HCT116 (cell line): ENCODE results near the gene ZC3HAV1. TPM values are rescaled to one million over a fixed set of nuclear protein-coding genes. Genes with fewer than 3 reads are reported as not detected.
"Not testable (repeated sequence)": the region's sequence is repeated elsewhere in the genome, so short reads cannot be mapped to it uniquely, and the experiment has no call there.

Experiments
- ATAC-seq: fragments of 200-7000 bp; cut with Tn5 transposase; 2 replicates; pipeline ENCODE4 v1.9.1; 2020; ENCODE audit warnings: mild to moderate bottlenecking, moderate library complexity
- BruUV-seq: library from RNA; stranded (reverse); fragments of 400-500 nt; replicated peaks from 2 replicates; lab custom pipeline; 2021; lab: Mats Ljungman, UMichigan
- CTCF ChIA-PET: fragments of 300-600 bp; sonication (Branson Sonifier 250); formaldehyde crosslinking; loops from one replicate; lab custom pipeline; 2021; ENCODE audit warnings: antibody characterized with exemption; lab: Charles Lee
- POLR2A ChIA-PET: fragments of 300-600, 350-600 bp; sonication (Branson Sonifier 250); formaldehyde crosslinking; loops from one replicate; lab custom pipeline; 2021; ENCODE audit warnings: antibody characterized with exemption; lab: Charles Lee
- RAD21 ChIA-PET, 2 experiments: fragments of 300-600 bp; sonication (Branson Sonifier 250); formaldehyde crosslinking; loops; one replicate each; lab custom pipeline; 2023; ENCODE audit warnings: low total read pairs in 2 of 2; ENCODE audit not compliant: uncharacterized antibody in 2 of 2, unreplicated experiment in 2 of 2, low non-redundant PET in 1 of 2; lab: Charles Lee
- DNase-seq: peaks from one replicate; pipeline ENCODE4 v3.0.0-alpha.2; 2010; ENCODE audit warnings: low read depth, low spot score
- H2AFZ ChIP-seq: fragments of 200-600 bp; shearing (Covaris generic), sonication (generic); 2 replicates; pipeline ENCODE4 v1.6.1; 2017; ENCODE audit warnings: low read depth, mixed run types, mixed read lengths, antibody characterized with exemption, low read length; ENCODE audit not compliant: poor library complexity, severe bottlenecking
- H3K27ac ChIP-seq: 2 replicates; pipeline ENCODE4 v1.5.1; 2012; ENCODE audit warnings: low read depth, low read length
- H3K27me3 ChIP-seq: fragments of 200-600 bp; sonication (generic); 2 replicates; pipeline ENCODE4 v1.6.1; 2016; ENCODE audit warnings: mixed run types, low read length, mixed read lengths; ENCODE audit not compliant: insufficient read depth
- H3K36me3 ChIP-seq, 2 experiments: fragments of 200-500 bp in 1 of 2; fragments of 200-600 bp in 1 of 2; sonication (Bioruptor generic) in 1 of 2; sonication (generic) in 1 of 2; 2 replicates each; pipeline versions ENCODE4 v1.5.1 to v1.6.1; 2014 to 2016; ENCODE audit warnings: low read length in 2 of 2, inconsistent platforms in 1 of 2, mixed read lengths in 1 of 2, mixed run types in 1 of 2; ENCODE audit not compliant: insufficient read depth in 2 of 2, control insufficient read depth in 1 of 2
- H3K4me1 ChIP-seq, 2 experiments: fragments of 200-600 bp in 1 of 2; sonication (generic) in 1 of 2; 2 replicates each; pipeline versions ENCODE4 v1.5.1 to v1.6.1; 2012 to 2017; ENCODE audit warnings: low read length in 2 of 2, inconsistent platforms in 1 of 2, mild to moderate bottlenecking in 1 of 2, mixed read lengths in 1 of 2, mixed run types in 1 of 2, moderate library complexity in 1 of 2; ENCODE audit not compliant: insufficient read depth in 2 of 2, control insufficient read depth in 1 of 2
- H3K4me2 ChIP-seq: fragments of 200-600 bp; sonication (generic); 2 replicates; pipeline ENCODE4 v1.6.1; 2017; ENCODE audit warnings: mixed run types, low read length, mixed read lengths
- H3K4me3 ChIP-seq, 2 experiments: fragments of 200-600 bp in 1 of 2; sonication (generic) in 1 of 2; replicated peaks in 1 of 2; 2 replicates each; pipeline ENCODE4 v1.5.1; 2011 to 2016; ENCODE audit warnings: low read length in 2 of 2, control low read depth in 1 of 2, low read depth in 1 of 2, mild to moderate bottlenecking in 1 of 2, mixed read lengths in 1 of 2, mixed run types in 1 of 2
- H3K79me2 ChIP-seq: fragments of 200-600 bp; sonication (generic); 2 replicates; pipeline ENCODE4 v1.6.1; 2017; ENCODE audit warnings: mild to moderate bottlenecking, mixed run types, low read length, moderate library complexity, mixed read lengths; ENCODE audit not compliant: insufficient read depth
- H3K9ac ChIP-seq: fragments of 200-600 bp; sonication (generic); 2 replicates; pipeline ENCODE4 v1.6.1; 2016; ENCODE audit warnings: low read length, mixed read lengths
- H3K9me2 ChIP-seq: fragments of 200-600 bp; sonication (generic), shearing (Covaris generic); 2 replicates; pipeline ENCODE4 v1.6.1; 2017; ENCODE audit warnings: mixed run types, mild to moderate bottlenecking, moderate library complexity; ENCODE audit not compliant: insufficient read depth
- H3K9me3 ChIP-seq, 2 experiments: fragments of 200-500 bp in 1 of 2; fragments of 200-600 bp in 1 of 2; sonication (Bioruptor generic) in 1 of 2; sonication (generic) in 1 of 2; 2 replicates each; pipeline ENCODE4 v1.6.1; 2014 to 2017; ENCODE audit warnings: low read length in 2 of 2, mixed read lengths in 2 of 2, inconsistent platforms in 1 of 2, low read depth in 1 of 2, mild to moderate bottlenecking in 1 of 2, mixed run types in 1 of 2, moderate library complexity in 1 of 2; ENCODE audit not compliant: control insufficient read depth in 1 of 2, insufficient read depth in 1 of 2
- H4K20me1 ChIP-seq: fragments of 200-600 bp; sonication (generic), shearing (Covaris generic); 2 replicates; pipeline ENCODE4 v1.6.1; 2017; ENCODE audit warnings: mixed run types, mild to moderate bottlenecking, moderate library complexity; ENCODE audit not compliant: insufficient read depth
- ELF1 ChIP-seq: IDR thresholded peaks from 2 replicates; pipeline ENCODE4 v1.6.1; 2012; ENCODE audit warnings: low read depth, borderline replicate concordance
- POLR2A ChIP-seq: IDR thresholded peaks from 2 replicates; pipeline ENCODE4 v1.7.0; 2011; ENCODE audit warnings: borderline replicate concordance; ENCODE audit not compliant: insufficient read depth, insufficient read length; ENCODE audit errors: extremely low read depth
- SP1 ChIP-seq: IDR thresholded peaks from 2 replicates; pipeline ENCODE4 v1.6.1; 2012; ENCODE audit warnings: low read depth
- intact Hi-C: fragments of 100-400 bp; cut with micrococcal nuclease; formaldehyde crosslinking; loops from 2 replicates; pipeline ENCODE4 v1.10.0; 2022
- total RNA-seq: library from RNA; stranded (reverse); gene quantifications from one replicate; pipeline ENCODE4 v1.2.1, GENCODE V29; 2021; ENCODE audit not compliant: unreplicated experiment

Gene ZC3HAV1
- total RNA-seq, 1 experiment from 2014 or later = 23.7 TPM

GRCh38 chr7:139094030-139094429 lies 15.5 kb downstream of the ZC3HAV1 start:
- no peak overlapping the region for H3K4me3 ChIP-seq
- no peak overlapping the region for H3K27ac ChIP-seq
- BruUV-seq = no TSS peak
- DNase-seq (no peak), ATAC-seq (no peak)
- ChIA-PET CTCF (interaction anchor here (2.0 kb wide), 1 partner anchor 19 kb away, joined by 9 read pairs; no protein-coding TSS in a partner anchor), RAD21 (no interaction called here), POLR2A (no interaction called here)
- no peaks in the 10 kb centered on the region for H3K9me2 ChIP-seq
- H3K4me1 ChIP-seq = no peaks in the 10 kb centered on the region
- H4K20me1 ChIP-seq = no peaks in the 10 kb centered on the region; the same call in 1 of the 2 replicates
- no peaks in the 10 kb centered on the region for H3K9me3 ChIP-seq
- no peaks in the 10 kb centered on the region for H3K27me3 ChIP-seq
- intact Hi-C loops = no loop called here
- H2AFZ ChIP-seq = no peak overlapping the region
- H3K79me2 ChIP-seq = peaks cover 37% of the 10 kb centered on the region
- no peaks in the 10 kb centered on the region; a peak in 1 of 4 replicates for H3K36me3 ChIP-seq
- no peak overlapping the region for H3K9ac ChIP-seq
- H3K4me2 ChIP-seq = no peak overlapping the region
- TF ChIP-seq SP1 = no peak
- no peak for TF ChIP-seq ELF1
- no peak for TF ChIP-seq POLR2A

DNA sequence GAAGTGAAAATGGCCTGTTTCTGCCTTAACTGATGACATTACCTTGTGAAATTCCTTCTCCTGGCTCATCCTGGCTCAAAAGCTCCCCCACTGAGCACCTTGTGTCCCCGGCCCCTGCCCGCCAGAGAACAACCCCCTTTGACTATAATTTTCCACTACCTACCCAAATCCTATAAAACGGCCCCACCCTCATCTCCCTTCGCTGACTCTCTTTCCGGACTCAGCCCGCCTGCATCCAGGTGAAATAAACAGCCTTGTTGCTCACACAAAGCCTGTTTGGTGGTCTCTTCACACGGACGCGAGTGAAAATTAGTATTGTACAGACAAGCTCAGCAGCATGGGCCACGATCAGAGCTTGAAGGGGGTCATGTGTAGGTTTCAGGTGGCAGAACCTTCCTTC lies 16.0 kb downstream of the ZC3HAV1 start:
- CTCF ChIA-PET = interaction anchor here (2.0 kb wide), 1 partner anchor 18 kb away, joined by 9 read pairs; no protein-coding TSS in a partner anchor
- H3K27ac ChIP-seq, H3K27me3 ChIP-seq, H3K4me2 ChIP-seq, H3K9ac ChIP-seq, H4K20me1 ChIP-seq, DNase-seq, H3K9me2 ChIP-seq, POLR2A ChIA-PET, intact Hi-C loops, H3K4me1 ChIP-seq, H3K4me3 ChIP-seq, BruUV-seq, H3K36me3 ChIP-seq, H3K9me3 ChIP-seq, H2AFZ ChIP-seq, RAD21 ChIA-PET, ATAC-seq: not testable (repeated sequence)
- peaks cover 32% of the 10 kb centered on the region for H3K79me2 ChIP-seq
